HG03558 (cell line): ENCODE measurements around the gene SNAI3.

Experiments
- ATAC-seq: cut with Tn5 transposase; IDR thresholded peaks from one replicate; pipeline ENCODE4 v1.9.1; 2021; ENCODE audit warnings: moderate number of reproducible peaks; ENCODE audit not compliant: unreplicated experiment; ENCODE audit errors: extremely low read depth

Gene SNAI3

DNA sequence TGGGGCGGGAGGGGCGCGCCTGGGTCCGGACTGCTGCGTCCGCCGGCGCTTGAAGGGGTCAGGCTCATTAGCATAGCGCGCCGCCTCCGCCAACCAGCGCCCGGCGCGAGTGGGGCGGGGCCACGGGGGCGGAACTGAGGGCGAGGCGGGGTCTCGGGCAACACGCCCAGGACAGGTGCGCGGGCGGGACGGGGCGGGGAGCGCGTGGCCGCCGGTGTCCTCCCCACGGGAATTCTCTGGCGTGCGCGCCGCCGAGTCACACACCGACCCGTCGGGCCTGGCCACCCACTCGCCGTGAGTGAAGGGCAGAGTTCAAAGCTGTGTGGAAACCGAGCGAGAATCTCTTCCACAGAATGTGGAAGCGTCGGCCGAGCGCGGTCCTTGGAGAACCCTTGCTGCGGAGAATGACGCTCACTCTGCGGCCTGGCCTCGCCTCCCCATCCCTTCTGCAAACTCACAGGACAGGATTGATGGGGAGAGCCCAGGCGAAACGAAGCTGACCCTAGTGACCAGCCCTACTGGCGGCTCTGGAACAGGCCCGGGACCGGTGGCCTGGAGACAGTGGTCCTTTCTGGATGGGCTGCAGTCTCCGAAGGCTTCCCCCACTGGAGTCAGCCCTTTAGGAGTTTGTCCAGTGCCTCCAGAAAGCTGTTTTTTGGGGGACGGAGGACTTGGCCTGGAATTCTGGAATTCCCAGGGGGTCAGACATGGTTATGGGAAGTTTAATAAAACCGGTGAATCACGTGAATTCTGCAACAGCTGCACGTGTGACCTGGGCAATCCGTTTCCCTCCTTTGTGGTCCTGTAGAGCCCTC lies at the start of gene SNAI3:
SNAI3 (minus strand) TSS at position 69 of the 815 bp plus-strand sequence. CDS start 101 bp downstream, outside the sequence.
- peak; percentile 47 for ATAC-seq

DNA sequence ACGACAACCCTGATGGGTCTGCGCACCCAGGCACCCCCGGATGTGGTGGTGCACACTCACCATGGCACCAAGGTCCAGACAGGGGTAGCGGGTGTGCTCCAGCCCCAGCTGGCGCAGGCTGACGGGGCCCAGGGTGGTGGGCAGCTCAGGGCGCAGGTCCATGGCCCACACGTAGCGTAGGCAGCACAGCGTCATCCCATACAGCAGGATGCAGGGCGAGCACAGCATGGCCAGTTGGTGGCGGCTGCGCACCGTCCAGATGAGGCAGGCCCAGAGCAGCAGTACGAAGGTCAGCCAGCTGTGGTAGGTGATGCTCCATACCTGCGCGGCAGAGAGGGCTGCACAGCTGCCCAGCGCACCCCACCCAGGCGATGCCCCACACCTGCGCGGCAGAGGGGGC lies 49.8 kb upstream of the SNAI3 start:
- no peak for ATAC-seq

DNA sequence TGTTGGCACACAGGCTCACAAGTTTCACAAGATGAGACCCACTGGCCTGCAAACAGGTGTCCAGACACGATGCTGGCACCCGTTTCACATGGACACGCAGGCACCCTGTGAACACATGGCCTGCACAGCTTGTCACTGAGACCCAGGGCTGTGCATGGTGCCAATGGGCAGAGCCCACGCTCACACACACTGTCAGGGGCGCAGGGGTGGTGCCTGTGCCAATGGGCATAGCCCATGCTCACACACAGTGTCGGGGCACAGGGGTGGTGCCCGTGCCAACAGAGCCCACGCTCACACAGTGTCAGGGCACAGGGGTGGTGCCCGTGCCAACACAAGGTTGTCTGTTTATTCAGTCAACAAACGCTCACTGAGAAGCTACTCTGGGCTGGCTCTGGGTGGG lies 49.3 kb upstream of the SNAI3 start:
- no peak for ATAC-seq

DNA sequence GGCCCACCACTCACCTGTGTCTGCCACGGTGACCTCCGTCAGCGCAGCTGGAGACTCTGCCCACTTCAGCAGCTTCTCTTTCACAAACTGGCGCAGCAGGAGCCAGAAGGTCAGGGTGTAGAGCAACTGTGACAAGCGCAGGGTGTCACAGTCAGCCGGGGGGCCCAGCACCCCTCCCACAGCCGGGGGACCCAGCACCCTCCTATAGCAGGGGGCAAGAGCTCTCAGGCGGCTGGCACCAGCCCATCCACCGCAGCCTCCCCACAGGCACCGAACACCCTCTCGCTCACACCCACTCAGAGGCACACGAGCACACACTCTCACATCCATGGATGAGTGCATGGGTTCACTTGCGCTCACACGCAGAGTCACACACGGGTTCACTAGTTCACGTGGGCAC lies 48.8 kb upstream of the SNAI3 start:
- no peak for ATAC-seq

DNA sequence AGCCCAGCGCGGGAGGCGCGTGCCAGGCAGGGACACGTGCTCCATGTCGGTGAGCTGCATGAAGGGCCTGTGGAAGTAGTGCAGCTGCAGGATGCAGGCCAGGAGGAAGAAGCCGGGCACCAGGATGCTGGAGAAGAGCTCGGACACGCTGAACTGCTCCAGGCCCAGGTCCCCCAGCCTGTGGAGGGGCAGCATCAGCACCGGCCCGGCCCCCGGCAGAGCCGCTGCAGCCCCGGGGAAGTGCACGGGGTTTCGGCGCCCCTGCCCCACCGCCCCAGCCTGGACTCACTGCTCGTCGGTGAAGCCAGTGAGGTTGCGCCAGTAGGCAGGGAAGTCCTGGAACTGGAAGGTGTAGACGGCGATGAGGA lies 48.0 kb upstream of the SNAI3 start:
- ATAC-seq: no peak

DNA sequence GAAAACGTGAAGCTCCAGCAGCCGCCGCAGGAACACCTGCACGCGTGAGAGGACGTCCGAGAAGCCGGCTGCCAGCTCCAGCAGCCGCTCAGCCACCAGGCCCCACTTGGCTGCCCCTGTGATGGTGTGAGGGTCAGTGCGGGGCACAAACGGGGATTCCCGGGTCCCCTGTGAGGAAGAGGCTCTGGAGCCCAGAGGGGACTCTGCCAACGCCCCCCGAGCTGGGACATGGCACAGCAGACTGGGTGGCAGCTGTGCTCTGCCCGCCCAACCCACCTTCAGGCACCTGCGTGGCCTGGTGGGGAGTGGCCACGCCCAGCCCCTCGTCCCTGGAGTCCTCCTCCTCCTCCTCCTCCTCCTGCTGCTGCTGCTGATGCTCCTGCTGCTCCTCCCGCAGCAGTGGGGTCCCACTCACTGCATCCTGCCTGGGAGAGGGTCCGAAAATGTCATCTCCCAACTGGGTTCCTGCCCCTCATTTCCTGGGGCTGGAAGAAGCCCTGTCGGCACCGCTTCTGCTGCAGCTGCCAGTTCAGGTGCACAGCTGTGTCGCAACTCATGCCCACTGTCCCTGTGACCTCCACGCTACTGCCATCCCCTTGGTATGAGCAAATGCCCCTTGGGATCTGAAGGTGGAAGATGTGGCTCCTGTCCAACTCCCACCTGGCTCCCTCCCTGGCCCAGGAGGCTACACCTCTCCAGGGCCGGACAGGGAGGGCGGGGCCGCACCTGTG lies 47.5 kb upstream of the SNAI3 start:
- ATAC-seq: no peak

DNA sequence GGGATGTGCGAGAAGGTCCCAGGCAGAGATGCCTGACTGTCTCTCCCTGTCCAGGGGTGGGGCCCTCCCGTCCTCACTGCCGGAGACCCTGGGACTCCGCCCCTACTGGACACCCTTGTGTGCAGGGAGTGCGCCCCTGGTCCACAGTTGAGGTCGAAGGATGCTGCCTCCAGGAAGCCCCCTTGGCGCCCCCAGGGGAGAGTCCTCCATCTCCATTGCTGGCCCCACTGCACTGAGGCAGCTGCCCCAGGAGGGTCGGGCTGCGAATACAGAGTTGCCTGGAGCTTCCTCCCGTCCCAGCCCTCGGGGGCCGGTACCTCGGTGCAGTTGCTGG lies 46.6 kb upstream of the SNAI3 start:
- ATAC-seq: no peak

DNA sequence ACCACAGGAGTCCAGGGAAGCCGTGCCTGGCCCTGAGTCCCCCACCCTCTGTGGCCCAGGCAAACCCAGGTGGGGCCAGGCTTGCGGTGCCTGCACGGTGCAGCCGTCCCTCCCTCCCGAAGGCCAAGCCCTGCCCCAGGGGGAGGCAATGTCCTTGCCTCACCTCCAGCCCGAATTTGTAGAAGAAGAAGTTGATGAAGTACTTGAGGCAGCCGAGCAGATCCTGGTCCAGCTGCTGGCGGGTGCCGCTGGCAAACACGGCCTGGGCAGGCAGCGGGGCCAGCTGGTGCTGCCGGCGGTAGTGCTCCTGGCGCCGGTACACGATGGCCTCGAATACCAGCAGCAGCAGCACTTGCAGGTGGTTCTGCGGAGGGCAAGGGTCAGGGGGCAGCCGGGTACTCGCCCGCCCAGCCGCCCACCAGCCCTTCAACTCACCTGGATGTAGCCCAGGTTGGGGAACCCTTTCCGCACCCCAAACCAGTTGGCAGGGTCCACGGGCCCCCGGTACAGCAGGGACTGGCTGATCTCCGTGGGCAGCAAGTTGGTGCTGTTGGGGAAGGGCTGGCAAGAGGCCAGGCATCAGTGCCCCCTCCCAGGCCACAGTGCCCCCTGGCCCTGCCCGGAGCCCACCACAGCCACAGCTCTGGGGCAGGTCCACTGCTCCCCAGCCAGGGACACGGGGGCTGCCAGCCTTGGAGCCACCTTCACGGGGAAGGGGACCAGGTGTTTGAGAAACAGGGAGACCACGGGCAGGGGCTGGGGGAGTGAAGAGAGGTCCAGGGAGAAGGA lies 46.1 kb upstream of the SNAI3 start:
- no peak for ATAC-seq

DNA sequence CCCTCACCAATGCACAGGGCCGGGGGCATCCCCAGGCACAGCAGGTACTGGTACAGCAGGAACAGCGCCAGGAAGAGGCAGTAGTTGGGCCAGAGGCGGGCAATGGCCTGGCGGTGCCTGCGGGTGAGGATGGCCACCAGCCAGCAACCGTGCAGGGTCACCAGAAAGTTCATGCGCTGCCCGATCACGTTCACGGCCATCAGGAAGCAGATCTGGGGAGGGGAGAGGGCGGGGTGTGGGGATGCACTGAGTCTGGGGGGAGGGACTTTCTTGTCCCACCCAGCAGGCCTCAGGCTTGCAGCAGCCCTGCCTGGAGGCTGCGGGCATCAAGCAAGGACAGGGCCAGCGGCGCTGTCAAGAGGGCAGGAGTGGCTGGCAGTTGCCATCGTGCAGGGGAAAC lies 45.4 kb upstream of the SNAI3 start:
- ATAC-seq: no peak

DNA sequence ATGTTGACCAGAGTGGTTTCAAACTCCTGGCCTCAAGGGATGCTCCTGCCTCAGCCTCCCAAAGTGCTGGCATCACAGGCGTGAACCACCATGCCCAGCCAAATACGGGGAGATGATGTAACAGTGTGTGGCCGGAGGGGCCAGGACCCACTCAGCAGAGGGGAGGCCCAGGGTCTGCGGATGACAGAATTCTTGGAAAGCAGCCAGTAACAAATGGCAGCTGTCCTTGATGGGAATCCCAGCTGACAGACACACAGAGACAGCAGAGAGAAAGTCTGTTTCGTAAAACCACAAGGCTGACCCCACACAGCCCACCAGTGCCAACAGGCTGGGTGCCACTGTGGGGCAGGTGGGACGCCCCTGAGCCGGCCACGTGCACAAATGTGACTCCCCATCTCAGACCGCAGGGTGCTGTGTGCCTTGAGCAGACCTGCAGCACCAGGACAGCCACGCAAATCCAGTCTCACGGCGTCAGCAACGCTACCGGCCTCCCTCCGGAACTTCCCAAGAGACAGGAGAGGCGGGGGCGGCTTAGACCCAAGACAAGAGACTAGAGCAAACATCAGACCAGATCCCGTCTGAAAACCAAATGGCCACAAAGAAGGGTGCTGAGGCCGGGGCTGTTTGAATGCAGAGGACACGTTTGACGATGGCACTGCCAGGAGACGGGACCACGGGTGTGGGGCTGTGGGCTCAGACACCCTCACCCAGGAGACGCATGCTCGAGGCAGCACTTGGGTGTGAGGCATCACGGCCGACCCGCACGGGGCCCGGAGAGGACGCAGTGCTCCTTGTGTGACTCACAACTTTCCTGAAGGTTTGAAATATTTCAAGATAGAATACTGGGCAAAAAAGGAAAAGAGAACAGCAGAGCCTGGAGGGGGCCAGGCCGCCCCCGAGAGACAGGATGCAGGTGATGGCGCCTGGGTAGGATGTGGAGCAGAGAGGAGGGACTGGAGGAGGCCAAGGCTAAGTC lies 44.6 kb upstream of the SNAI3 start:
- no peak for ATAC-seq

DNA sequence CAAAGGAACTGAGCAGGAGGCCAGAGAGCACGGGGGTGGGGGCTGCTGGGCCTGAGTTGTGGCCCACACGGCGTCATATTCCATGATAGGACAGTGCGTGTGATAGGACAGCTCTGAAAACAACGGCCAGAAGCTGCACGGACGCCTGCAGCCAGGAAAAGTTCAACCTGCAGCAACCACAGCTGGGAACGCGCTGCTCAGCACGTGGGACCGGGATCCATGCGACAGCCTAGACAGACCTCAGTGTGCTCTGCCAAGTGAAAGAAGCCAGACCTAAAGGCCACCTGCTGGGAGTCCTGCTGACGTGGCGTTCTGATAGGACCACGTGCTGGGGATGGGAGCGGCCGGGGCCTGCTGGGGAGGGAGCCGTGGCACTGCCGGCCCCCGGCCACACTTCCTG lies 41.6 kb upstream of the SNAI3 start:
- no peak for ATAC-seq

DNA sequence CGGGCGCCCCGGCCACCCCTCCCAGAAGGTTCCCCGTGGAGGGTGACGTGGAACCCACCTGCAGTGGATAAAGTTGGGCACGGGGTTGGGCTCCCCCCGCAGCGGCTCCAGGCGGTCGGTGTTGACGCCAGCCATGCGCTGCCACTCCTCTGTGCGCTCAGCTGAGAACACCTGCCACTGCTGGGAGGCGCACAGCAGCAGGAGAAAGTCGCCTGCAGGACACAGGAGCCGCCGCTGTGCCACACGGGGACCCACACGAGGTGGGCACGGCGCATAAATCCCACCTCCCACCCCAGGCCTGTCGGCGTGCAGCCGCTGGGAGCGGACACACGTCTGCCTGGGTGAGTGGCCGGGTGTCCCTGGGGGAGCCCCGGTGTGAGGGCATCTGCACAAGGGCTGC lies 40.7 kb upstream of the SNAI3 start:
- no peak for ATAC-seq

DNA sequence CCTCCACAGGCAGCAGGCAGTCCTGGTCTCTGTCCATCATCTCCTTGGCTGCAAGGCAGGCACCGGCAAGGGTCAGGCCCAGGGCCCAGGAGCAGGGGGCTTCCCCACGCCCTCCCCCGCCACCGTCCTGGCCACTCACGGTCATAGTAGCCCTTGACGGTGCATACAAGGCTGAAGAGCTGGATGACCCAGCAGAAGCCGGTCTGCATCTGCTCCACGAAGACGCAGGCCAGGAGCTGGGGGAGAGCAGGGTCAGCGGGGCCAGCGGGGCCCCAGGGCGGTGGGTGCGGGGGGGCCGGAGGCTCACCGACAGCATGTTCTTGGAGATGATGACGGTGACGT lies 40.1 kb upstream of the SNAI3 start:
- no peak for ATAC-seq

DNA sequence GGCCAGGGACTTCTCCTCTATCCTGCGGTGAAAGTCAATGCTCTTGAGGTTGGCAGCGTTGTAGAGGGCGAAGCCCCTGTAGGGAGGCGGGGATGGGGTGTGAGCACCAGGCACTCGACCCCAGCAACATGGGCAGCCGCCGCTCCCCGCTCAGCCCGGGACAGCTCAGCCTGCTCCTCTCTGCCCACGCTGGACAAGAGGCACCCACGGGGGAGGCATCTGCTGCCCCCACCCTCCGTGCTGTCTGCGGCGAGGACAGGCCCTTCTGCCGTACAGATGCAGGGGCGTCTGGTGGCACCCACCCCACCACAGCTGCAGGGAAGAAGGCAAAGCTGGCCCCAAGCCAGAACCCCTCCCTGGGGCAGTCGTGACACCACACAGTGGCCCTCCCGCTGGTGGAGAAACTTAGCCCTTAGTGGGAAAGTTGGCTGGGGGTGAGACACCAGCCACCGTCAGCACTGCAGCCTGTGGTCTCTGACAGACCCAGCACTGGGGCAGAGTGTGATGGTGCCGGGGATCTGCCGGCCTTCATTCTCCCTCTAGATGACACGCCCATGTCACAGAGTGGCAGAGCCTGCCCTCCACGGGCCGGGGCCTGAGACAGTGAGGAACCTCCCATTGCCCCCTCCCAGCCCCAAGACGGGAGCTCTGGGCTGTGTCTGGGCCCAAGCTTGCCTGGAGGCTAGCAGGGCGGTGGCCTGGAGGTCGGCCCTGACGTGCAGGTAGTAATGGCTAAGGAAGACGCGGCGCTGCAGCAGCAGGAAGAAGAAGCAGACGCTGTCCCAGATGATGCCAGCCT lies 39.5 kb upstream of the SNAI3 start:
- no peak for ATAC-seq

DNA sequence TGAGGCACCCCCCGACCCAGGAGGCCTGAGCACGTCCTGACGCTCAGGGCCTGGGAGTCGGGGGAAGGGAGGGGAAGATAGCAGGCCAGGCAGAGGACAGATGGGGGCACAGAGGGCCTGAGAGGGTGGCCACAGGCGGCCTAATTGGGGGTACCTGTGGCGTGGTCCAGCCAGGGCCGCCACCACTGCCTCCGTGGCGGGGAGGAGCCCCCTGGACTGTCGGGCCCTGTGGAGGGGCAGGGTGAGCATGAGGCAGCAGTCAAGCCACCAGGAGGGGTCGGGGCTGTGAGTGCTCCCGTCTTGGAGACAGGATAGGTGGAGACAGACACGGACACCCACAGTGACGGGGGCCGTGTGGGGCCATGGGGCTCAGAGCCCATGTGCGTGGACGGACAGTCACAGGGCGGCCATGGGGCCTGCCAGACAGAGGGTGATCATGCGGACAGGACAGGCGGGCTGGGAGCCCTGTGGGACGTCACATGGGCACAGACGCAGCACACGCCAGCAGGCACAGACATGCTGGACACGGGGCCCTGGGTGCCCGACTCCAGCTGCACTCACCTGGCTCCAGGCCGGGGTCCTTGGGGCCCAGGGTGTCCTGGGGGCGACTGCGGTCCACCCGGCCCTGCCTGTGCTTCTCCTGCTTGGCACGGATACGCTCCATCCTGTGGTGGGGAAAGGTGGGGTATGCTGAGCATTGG lies 38.7 kb upstream of the SNAI3 start:
- no peak for ATAC-seq

DNA sequence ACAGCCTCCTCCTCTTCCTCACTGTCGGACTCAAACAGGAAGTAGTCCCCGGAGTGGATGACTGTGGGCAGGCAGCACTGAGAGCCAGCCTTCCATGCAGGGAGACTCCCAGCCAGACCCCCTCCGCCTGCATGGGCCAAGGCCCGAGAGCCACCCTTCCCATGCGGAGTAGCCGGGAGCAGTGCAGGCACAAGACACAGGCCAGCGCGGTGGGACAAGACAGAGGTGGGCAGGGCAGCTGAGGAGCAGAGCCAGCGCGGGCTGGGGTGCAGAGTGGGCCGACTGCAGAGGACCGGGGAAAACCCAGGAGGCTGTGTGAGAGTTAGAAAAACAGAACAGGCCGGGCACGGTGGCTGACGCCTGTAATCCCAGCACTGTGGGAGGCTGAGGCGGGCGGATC lies 37.6 kb upstream of the SNAI3 start:
- ATAC-seq: no peak

DNA sequence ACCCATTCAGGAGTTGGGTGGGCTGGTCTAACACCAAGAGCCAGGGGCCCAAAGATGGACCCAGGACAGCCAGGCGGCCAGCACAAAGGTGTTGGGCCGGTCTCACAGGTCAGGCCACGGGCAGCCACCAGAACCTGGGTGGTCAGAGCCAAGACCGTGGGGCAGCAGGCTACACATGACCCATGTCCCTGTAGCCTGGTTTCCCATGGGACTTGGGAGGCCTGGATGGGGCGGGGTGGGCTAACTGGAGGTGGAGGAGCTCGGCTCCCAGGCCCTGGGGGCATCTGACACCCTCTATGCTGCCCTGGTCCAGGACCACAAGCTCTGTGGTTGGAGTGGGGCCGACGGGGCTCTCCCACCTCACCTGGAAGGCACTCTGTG lies 37.2 kb upstream of the SNAI3 start:
- ATAC-seq: no peak

DNA sequence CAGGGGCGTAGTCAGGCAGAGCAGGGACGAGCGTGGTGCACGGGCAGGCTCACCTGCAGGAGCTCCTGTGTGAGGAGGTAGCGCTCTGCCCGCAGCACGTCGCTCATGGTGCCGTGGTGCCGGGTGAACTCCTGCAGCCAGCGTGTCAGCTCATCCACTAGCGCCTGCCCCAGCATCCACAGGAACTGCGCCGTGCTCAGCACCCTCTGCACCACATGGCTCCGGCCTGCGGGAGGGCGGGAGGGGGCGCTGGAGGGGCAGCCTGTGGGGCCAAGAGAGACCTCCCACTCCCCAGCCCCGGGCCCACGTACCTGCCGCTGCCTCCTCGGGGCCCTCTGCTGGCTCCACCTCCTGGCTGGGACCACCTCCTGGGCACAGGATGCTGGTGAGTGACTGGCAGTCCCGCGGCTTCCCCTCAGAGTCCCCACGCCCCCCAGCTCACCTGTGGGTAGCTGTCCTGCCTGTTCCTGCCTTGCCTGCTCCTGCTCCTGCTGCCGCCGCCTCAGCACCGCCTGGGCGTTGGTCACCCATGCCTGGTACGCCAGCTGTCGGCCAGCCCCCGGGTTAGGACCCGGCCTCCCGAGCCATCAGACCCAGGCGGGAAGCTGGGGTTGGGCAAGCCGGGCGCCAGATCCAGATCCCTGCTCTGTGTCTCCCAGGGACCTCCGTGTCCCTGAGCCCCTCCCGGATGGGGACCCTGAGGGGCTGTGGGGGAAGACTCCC lies 36.6 kb upstream of the SNAI3 start:
- no peak for ATAC-seq
